HG03064 (cell line): ENCODE data around the gene SLIT1.

Experiments used
- ATAC-seq: cut with Tn5 transposase; IDR thresholded peaks from one replicate; pipeline ENCODE4 v1.9.1; 2021; ENCODE audit warnings: low read depth; ENCODE audit not compliant: unreplicated experiment

Gene SLIT1

DNA sequence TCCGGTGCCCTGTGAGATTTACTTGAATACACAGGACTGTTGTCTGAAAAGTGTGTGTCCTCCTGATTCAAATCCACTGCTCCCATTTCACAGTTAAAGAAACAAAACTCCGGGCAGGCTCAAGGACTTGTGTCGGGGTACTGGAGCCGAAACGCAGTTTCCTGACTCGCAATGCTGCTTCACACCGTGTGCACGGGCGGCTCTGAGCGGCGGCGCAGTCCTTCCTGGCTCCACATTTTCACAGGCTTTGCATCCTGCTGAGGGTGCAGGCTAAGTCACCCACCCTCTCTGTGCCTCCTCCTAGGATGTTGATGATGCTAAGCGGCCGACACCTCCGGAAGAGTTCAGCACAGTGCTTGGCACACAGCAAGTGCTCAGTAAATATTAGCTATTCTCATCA is 65.4 kb downstream of the SLIT1 start:
- ATAC-seq, result no peak

DNA sequence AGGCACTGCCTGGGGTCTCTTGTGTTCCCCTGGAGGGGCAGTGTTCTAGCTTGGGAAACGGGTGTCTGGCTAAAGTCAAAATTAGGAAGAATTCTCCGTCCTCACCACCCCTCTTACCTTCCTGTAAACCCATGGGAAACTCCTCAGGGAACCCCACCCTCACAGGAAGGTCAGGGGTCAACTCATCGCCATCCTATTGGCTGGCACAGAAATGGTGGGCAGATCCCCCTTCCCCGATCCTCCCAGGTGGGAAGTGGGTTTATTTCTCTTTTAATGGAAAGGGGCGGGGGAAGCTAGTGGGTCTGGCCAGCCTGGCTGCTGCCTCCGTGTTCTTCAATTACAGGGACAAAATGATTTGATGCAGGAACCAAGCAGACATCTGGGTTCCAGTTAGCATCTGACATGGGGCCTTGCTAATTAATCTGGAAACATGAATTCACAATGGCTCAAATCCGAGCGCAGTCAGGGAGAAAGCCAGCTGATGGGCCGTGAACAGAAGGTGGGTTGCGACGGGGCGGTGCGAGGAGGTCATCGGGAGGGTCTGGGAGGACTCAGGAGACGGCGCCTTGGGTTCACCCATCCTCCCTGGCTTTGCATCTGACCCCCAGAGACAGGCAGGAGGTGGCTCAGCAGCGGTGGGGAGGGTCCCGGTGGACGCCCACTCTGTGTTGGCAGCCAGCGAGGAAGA is 66.6 kb downstream of the SLIT1 start:
- no peak for ATAC-seq

DNA sequence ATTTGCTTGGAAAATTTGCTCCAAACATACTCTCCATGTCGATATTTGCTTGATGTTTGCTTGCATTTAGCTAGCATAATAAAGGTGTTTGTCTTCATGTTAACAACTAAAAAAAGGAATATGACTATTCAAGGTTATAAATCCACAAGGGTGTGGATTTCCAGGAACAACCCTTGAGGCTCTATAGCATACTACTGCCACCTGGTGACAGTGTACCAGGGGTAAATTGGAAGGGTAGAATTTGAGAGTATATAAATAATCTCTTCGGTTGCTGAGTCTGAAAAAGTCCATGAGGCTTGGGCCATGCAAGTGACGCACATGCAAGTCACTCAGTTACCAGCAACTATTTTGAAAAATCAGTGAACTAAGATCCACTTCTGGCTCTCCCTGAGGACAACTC is 68.4 kb downstream of the SLIT1 start:
- no peak for ATAC-seq

DNA sequence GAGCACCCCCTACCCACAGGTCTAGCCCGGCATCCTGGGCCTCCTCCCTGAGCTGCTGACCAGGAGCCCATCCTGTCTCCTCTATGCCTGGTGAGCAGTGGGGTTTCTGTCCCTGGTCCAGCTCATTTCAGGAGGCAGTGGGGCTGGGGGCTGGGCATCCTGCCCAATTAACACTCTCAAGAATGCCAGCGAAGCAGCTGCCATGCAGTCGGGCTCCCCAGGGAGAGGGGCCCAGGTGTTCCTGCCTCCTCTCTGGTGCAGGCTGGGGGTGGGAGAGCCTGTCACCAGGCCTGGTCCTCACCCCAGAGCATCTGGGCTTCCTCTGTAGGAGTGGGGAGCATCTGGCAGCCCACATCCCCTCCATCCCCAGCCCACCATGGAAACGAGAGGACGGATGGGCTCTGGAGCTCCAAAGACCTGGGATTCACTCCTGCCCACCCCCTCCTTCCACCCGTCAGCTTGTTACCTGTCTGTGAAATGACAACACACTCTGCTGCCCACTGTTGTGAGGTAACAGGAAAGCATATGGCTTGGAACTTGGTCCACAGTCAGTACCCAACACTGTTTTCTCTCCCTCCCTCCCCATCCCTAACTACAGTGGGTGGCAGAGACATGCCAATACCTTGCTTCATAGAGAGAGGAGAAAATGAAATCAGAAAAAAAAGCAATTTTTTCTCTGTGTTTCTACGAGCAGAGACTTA is 69.1 kb downstream of the SLIT1 start:
- no peak for ATAC-seq

DNA sequence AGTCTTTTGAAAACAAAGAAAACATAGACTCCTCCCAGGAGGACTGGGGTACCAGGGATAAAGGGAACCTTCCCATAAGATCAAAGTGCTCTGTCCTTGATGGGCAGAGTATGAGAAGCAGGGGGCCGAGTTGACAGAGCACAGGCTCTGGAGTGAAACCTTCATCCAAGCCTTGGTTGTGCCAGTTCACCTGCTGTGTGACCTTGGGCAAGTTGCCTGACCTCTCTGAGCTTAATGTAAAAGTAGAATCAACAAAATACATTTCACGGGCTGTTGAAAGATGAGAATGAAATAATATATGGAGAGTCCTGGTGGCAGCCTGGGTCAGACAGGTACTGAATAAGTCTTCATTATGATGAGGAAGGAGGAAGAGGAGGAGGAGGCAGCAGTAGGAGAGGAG is 69.9 kb downstream of the SLIT1 start:
- no peak for ATAC-seq

DNA sequence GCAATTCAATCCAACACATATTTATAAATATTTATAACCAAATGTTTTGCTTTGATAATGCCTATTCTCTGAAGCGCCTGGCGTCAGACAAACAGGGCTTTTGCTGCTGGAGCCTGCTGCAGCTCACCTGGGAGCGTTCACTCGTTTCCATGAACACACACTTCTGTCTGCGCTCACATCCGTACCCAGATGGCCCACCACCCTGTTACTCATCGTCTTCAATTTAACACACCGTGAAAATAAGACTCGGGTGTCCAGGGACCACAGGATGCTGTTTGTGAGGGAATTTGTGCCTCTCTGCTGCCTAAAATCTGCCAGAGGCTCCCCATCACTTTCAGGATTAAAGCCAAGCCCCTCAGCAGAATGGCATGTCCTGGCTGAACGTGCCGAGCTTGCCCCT is 74.1 kb downstream of the SLIT1 start:
- no peak for ATAC-seq

DNA sequence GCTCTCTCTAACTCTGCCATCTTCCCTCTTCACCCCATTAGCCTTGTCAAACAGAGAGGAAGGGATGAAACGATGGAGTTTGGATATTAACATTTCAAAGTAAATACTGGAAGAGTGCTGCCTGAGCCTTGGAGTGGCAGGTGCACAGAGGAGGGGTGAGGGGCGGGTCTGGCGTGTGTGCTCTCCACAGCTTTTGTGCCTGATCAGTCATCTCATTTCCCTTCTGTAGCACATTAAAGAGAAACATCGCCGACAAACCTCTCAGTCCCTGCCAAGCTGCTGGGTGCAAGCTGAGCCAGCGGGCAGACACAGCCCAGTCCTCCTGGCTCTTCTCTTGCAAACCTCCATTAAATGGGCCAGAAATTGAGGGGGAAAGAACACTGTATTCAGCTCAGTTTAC is 76.2 kb downstream of the SLIT1 start:
- no peak for ATAC-seq

DNA sequence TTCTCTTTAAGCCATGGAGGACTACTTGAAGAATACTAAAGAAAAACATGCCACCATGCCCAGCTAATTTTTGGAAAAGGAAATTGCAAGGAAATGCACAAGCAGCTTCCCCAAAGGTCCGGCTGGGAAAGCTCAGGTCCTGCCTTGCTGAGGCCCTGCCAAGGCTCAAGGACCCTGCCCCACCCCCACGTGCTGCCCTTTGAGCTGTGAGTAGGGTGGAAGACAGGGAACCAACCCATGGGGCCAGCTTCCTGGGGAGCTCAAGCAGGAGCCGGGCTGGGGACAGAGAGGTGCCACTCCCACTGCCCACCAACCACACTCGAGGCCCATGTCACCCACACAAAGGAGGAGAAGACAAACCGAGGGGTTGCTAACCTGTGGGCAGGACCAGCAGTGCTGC is 78.2 kb downstream of the SLIT1 start:
- ATAC-seq, result no peak

DNA sequence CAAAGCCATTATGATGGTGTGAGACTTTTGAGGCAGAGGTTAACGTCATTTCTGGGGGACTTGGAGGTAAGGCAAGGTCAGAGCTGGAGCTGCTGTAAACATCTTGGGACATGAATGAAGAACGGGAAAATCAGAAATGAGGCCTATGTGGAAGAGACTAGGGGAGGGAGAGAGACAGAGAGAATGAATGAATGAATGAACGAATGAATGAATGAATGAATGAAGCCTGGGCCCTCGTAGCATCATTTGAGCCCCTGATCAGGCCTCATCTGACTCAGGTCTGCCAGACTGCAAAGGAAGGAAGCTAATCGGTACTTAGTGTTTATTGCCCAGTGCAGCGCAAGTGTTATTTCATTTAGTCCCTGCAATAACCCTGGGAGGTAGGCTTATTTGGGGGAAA is 79.6 kb downstream of the SLIT1 start:
- no peak for ATAC-seq

DNA sequence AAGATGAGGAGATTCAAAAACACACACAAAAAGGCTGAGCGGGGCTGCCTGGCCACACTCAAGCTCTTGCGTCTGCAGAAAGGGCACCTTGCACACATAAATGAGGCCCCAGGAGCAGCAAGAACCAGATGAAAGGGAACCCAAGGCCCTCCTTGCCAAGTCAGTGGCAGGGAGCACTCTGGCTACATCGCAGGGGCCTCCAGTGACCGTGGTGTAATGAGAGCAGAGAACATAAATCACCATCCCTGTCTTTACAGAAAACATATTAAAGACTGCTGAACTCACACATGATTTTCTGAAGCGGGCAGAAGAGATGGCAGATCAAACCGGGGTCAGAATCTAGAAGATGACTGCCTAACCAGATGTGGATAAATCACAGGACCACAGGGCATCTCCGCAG is 80.5 kb downstream of the SLIT1 start:
- no peak for ATAC-seq

DNA sequence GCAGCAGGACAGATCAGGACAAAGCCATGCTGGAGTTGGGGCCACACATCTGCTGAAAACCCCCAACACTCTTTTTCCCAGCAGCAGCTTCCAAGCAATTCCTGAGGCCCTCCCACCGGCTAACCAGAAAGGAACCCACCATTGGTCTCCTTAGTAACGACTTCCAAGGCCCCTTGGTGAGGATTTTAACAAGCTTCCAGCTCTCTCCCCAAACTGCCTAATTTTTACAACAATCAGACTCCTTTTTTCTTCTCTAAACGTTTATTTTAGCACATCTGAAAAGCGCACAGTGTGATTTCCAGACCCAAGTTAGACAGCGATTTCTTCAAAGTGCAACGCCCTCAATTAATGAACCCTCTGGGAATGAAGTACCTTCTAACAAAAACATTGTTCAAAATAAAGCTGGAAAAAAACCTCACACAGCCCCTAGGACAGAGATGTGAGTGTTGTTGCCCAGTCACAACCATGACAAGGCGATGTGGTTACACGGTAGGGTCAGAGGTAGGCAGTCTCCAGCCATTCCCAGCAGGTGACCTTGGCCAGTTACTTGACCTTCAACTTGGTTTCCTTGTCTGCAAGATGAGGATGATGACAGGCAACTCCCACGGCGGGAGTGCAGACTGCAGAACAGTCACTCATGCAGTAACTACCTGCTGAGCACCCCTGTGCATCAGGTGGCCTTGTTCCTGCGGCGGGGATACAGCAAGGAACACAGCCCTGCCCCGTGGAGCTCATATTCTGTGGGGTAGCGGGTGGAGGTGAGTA is 82.3 kb downstream of the SLIT1 start:
- ATAC-seq, result no peak

DNA sequence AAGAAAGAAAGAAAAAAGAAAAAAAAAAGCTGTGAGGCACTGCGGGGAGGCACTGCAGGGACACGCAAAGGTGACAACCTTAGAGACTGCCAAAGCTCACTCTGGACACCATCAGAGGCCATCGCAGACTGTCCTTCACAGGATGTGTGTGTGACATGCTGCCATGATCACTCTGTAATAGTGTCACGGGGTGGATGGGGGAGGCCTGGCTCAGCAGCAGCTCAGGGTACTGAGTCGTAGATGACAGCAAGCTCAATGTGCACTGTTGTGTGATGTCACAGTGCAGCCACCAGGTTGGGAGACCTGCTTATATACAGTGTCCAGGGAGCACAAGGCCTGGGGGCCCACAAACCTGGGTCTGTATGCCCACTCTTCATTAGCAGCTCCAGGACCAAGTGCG is 83.3 kb downstream of the SLIT1 start:
- no peak for ATAC-seq

DNA sequence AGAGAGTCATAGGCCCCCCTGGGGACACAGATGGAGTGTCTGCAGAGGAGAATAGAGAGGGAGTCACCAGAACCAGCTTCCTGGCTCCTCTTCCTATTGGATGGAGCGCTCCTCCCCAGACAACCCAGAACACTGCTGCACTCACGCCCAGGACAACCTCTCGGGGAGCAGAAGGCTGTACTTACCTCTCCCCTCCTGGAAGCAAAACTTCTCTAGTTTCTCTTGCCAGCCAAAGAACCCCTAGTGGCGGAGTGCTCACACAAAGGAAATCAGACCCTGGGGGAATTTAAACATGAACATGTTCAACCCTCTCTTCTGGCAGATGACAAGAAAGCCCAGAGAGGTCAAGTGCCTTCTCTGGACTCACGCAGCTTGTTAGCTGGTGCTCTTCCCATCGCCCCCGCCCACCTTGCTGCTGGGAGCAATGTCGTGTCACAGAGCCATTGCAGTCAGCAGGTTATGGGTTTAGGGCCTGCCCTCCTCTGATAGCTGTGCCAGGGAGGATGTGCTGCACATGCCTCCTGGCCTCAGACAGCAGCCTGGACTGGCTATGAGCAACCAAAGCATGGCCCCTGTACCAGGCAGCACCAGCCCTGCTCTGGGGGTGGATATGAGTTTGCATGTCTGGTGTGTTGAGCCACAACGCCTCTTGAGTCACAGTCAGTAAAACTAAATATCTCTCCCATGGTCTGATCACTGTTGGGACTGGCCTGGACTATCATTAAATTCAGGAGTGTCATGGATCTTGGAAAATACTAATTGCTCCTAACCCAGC is 84.4 kb downstream of the SLIT1 start:
- ATAC-seq, result no peak

DNA sequence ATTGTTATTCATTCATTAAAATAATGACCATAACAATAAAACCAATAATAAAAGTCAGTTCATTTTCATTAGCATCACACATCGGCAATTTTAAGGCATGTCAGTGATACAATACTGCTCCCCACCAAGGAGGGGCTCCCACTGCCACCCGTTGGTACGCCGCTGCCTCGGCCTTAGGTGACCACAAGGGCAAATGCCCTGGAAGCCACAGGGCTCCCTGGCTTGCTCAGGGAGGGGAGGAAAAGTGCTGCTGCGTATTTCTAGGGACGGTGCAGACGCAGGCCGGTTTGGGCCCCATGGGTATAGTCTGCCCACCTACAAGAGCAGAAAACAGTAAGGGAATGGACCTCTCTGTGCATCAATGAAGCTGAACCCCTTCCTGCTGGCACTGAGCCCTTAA is 85.1 kb downstream of the SLIT1 start:
- no peak for ATAC-seq

DNA sequence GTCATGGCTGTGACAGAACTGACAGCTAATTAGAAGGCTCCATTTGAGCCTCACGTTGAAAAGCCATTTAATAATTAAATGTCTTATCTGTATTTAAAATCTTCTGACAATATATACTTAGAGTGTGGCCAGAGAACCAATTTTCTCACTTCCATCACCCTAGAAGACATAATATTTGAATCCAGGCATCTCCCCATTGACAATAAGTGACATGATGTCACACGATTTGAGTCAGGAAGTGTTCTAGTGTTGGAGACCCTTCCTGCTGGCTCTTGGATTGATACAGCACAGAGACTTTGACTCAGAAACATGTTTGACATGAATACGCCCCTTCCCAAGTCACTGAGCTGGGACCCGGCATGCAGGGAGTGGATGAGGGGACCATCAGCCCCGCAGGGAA is 85.9 kb downstream of the SLIT1 start:
- ATAC-seq, result no peak

DNA sequence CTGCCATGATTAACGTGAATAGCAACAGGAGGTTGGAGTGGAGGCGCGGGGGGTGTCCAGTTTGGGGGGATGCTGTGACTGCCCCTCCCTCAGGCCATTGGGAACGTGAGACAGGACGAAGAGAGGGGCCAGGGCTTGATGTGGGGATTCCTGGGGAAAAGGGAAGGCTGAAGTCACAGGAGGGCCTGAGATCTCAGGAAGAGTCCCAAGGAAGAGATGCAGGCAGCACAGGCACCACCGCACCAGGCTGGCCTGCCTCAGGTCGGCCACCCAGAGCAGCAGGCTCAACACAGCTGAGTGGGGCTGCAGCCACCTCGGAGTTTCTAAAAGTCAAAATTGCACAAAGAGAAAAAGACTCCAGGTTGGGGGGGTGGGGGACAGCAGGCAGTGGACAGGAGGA is 86.7 kb downstream of the SLIT1 start:
- no peak for ATAC-seq

DNA sequence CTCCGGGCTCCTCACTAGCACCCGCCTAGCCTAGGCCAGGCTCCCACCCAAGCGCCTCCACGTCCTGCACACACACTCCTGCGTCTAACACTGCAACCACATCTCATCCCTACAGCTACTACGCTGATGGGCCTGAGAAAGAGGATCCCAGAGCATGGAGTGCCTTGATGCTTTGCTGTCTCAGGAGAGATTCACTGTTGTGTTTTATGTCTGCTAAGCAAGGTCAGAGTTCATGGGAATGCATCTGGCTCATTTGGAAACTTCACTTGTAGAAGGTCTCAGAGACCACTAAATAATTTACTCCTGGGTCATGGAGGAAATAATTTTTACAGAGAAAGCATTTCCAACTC is 88.7 kb downstream of the SLIT1 start:
- ATAC-seq, result no peak

DNA sequence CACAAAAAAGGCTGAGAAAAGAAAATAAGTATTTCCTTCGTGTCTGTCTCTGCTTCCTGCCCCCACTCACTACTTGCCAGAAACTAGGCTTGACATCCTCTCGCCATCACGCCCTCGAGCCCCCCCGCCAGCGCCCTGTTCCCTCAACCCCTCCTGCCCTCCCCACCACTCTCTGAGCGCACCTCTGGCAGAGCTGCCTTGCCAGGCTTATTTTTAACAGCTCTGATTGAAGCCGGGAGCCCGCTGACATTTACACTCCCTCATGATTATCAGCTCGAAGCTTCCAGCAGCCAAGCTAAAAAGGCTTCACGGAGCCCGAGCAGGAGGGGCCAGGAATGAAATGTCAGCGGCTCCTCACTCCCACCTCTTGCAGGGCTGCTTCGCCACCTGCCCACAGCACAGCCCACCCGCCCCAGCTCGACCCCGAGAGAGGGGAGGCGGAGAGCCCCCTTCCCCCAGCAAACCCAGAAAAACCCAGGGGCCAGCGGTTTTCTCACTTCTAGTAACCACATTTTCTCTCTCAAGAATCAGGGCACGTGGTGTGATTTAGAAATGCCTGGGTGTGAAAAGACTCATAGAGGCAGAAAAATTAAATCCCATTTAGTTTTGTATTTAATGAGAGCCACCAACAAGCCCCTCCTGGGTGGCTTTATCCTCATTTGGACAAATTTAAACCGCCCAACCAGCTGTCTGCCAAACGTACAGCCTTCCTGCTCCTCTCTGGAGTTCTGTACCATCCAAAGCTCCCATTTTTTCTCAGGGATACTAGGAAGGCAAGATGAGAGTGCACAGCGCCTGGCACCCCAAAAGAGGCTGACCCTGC is 89.3 kb downstream of the SLIT1 start:
- ATAC-seq, result no peak

DNA sequence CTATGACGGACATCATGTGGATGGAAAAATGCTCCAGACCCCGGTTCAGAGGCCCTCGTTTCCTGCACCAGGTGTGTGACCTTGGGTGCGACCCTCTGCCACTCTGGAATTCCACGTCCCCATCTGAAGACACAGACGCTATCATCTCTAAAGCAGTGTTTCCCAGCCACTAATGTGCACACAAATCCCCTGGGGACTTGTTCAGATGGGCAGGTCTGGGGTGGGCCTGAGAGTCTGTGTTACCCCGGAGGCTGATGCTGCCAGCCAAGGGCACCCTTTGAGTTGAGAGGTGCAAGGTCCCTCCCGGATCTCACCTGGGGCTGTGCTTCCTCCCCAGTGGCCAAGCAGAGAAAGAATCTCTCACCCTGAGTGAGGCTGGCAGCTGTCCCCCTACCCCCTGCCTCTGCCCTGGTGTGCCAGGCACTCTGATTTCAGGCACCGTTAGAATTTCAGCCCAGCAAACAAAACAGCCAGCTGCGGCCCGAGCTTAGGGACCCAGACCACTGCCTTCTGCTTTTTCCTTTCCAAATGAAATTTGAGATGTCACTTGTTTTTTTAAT is 90.0 kb downstream of the SLIT1 start:
- no peak for ATAC-seq

DNA sequence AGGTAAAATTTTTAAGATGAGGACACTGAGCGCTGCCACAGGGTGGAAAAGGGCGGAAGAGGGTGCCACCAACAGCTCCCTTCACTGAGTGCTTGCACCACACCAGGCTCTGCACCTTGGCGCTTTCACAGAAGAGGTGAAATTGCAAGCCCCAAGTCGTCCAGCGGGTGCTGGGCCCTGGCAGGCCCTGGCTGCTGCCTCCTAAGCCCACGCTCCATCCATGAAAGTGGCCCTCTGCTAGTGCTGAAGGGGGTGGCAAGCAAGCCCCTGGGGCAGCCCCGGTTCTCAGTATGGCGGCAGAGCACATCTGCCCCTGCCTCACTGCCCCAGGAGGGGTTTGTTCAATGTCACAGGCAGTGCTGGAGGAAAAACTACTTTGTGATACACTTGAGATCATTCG is 95.1 kb downstream of the SLIT1 start:
- ATAC-seq, result no peak
